Mammary epithelial cell (primary cell): ENCODE measurements around the gene SKI.

ENCODE experiments used
- CTCF ChIP-seq, 2 donors: IDR thresholded peaks in 1 of 2; conservative IDR thresholded peaks in 1 of 2; 2 replicates each; pipeline ENCODE4 v1.5.1; 2011 to 2012; ENCODE audit warnings: inconsistent platforms in 2 of 2, low read length in 2 of 2, mild to moderate bottlenecking in 2 of 2, control low read depth in 1 of 2, low read depth in 1 of 2; ENCODE audit not compliant: insufficient read depth in 1 of 2; ENCODE audit errors: extremely low read depth in 1 of 2
- EZH2 ChIP-seq: IDR thresholded peaks from 2 replicates; pipeline ENCODE4 v1.6.1; 2012; ENCODE audit warnings: low read length, inconsistent platforms, borderline replicate concordance

DNA sequence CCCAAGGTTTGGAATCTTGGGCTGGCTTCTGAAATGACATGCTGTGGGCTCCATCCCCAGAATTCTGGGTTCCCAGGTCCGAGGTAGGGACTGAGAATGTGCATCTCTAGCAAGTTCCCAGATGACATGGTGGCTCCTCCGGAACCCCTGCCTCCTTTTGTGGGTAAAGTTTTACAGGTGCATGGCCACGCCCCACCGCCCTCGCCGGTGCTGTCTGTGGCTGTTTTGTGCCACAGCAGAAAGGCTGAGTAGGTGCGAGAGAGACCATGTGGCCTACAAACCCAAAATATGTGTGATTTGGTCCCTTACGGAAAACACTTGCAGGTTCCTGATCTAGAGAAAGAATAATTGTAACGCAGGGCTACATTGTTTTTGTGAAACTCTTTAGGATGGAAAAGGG, 30.9 kb downstream of the SKI start:
- TF ChIP-seq CTCF (conservative IDR thresholded peaks at IDR 0.05 in 1 of 2, IDR thresholded peaks at IDR 0.05 in 1 of 2; ENCODE audit: extremely low read depth in 1 of 2, insufficient read depth in 1 of 2, low read depth in 1 of 2, low read length in 2 of 2): no peak
- no peak for TF ChIP-seq EZH2
